MM.1S (cell line): Measurements from ENCODE around the gene FAS.

ENCODE experiments used
- DNase-seq: peaks from one replicate; pipeline ENCODE4 v3.0.0-alpha.2; 2015
- H2AFZ ChIP-seq: fragments of 300-600 bp; sonication (generic); 2 replicates; pipeline ENCODE4 v1.6.0; 2016; ENCODE audit warnings: antibody characterized with exemption, low read length
- H3F3A ChIP-seq: fragments of 300-600 bp; sonication (generic); 2 replicates; pipeline ENCODE4 v1.6.1; 2016; ENCODE audit warnings: mild to moderate bottlenecking, antibody characterized with exemption, low read length, moderate library complexity, mixed read lengths; ENCODE audit not compliant: insufficient read depth
- H3K27ac ChIP-seq: fragments of 300-600 bp; sonication (generic); 2 replicates; pipeline ENCODE4 v1.5.1; 2016; ENCODE audit warnings: mild to moderate bottlenecking, low read length
- H3K27me3 ChIP-seq: fragments of 300-600 bp; sonication (generic); replicated peaks from 2 replicates; pipeline ENCODE4 v1.6.0; 2016; ENCODE audit warnings: low read length; ENCODE audit not compliant: insufficient read depth
- H3K36me3 ChIP-seq: fragments of 300-600 bp; sonication (generic); replicated peaks from 2 replicates; pipeline ENCODE4 v1.6.1; 2016; ENCODE audit warnings: mild to moderate bottlenecking, low read length, mixed read lengths; ENCODE audit not compliant: insufficient read depth
- H3K4me1 ChIP-seq: fragments of 300-600 bp; sonication (generic); 2 replicates; pipeline ENCODE4 v1.6.1; 2016; ENCODE audit warnings: low read length, mixed read lengths
- H3K4me2 ChIP-seq: fragments of 300-600 bp; sonication (generic); 2 replicates; pipeline ENCODE4 v1.6.0; 2016; ENCODE audit warnings: low read depth, low read length
- H3K4me3 ChIP-seq: fragments of 300-600 bp; sonication (generic); 2 replicates; pipeline ENCODE4 v1.5.1; 2016; ENCODE audit warnings: low read length, mixed read lengths
- H3K79me2 ChIP-seq: fragments of 300-600 bp; sonication (generic); 2 replicates; pipeline ENCODE4 v1.6.1; 2016; ENCODE audit warnings: mixed run types, low read length, mixed read lengths
- H3K9ac ChIP-seq: fragments of 300-600 bp; sonication (generic); 2 replicates; pipeline ENCODE4 v1.6.1; 2016; ENCODE audit warnings: low read length, mixed read lengths
- H3K9me2 ChIP-seq: fragments of 300-600 bp; sonication (generic); replicated peaks from 2 replicates; pipeline ENCODE4 v1.6.1; 2016; ENCODE audit warnings: mild to moderate bottlenecking, low read length, mixed read lengths; ENCODE audit not compliant: insufficient read depth
- H3K9me3 ChIP-seq: fragments of 300-600 bp; sonication (generic); replicated peaks from 2 replicates; pipeline ENCODE4 v1.6.1; 2016; ENCODE audit warnings: mild to moderate bottlenecking, low read length, mixed read lengths; ENCODE audit not compliant: insufficient read depth
- H4K20me1 ChIP-seq: fragments of 300-600 bp; sonication (generic); 2 replicates; pipeline ENCODE4 v1.6.1; 2016; ENCODE audit warnings: mild to moderate bottlenecking, low read length, moderate library complexity, mixed read lengths; ENCODE audit not compliant: insufficient read depth
- EZH2 ChIP-seq: fragments of 300-600 bp; sonication (generic); optimal IDR thresholded peaks from 2 replicates; pipeline ENCODE3; 2017; ENCODE audit warnings: low read depth, mild to moderate bottlenecking, antibody characterized with exemption, low read length, mixed read lengths
- EZH2phosphoT487 ChIP-seq: fragments of 300-600 bp; sonication (generic); IDR thresholded peaks from 2 replicates; pipeline ENCODE4 v1.6.1; 2018; ENCODE audit warnings: antibody characterized with exemption, low read length
- TF ChIP-seq, protein P1 (sequence below): fragments of 300-600 bp; sonication (generic); IDR thresholded peaks from 2 replicates; pipeline ENCODE4 v1.5.1; 2016; ENCODE audit warnings: antibody characterized with exemption, low read length, mixed read lengths

Gene FAS

DNA sequence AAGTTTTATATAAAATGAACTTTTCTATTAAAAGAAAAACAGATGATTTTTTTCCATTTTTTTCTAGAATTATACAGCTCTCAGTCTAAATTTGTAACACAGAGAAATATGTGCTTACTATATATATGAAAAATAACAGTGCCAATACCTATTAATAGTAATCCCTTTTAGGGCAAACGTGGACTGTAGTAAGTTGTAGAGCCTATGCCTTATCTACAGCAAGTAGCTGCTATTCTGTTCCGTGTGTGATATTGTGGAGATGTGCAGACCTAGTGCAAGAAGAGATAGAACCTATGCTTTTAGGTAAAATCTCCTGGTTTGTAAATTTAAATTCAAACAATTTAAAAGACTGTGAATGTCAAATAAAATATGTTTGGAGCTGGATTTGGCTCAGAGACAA, 72.9 kb downstream of the FAS start:
- no peaks in the 10 kb centered on the region for H3K4me1 ChIP-seq
- TF ChIP-seq EZH2phosphoT487 (no peak), EZH2 (no peak)
- no peaks in the 10 kb centered on the region for H3F3A ChIP-seq
- H4K20me1 ChIP-seq = no peaks in the 10 kb centered on the region
- no peak overlapping the region for H3K27ac ChIP-seq
- no peaks in the 10 kb centered on the region for H3K36me3 ChIP-seq
- no peak for DNase-seq
- H3K4me3 ChIP-seq = no peak overlapping the region
- H3K4me2 ChIP-seq = no peak overlapping the region
- H3K9me3 ChIP-seq = no peaks in the 10 kb centered on the region
- H2AFZ ChIP-seq = no peak overlapping the region
- H3K79me2 ChIP-seq = no peaks in the 10 kb centered on the region
- no peaks in the 10 kb centered on the region for H3K9me2 ChIP-seq
- no peaks in the 10 kb centered on the region for H3K27me3 ChIP-seq
- no peak overlapping the region for H3K9ac ChIP-seq

DNA sequence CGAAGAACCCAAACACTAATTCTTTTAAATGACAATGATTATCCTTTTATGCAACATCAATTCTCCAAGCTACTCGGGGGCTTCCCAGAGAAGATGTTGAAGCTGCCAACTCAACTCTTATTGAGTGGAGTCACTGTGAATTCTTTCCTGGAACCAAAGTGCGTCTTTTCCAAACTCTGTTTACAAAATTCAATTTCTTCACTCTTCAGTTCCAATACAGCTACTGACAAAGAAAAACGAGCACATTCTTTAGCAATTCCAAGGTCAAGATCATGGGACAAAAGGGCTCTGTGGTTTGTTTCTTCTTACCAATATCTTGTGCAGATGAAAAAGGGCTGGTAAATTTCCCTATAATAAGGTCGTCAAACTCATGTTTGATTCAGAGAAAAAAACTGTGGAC, 74.2 kb downstream of the FAS start:
- no peaks in the 10 kb centered on the region for H3K9me2 ChIP-seq
- no peak overlapping the region for H2AFZ ChIP-seq
- no peaks in the 10 kb centered on the region for H4K20me1 ChIP-seq
- no peak overlapping the region for H3K4me2 ChIP-seq
- H3K27me3 ChIP-seq = no peaks in the 10 kb centered on the region
- no peaks in the 10 kb centered on the region for H3K36me3 ChIP-seq
- no peak overlapping the region for H3K9ac ChIP-seq
- TF ChIP-seq, protein P1, sequence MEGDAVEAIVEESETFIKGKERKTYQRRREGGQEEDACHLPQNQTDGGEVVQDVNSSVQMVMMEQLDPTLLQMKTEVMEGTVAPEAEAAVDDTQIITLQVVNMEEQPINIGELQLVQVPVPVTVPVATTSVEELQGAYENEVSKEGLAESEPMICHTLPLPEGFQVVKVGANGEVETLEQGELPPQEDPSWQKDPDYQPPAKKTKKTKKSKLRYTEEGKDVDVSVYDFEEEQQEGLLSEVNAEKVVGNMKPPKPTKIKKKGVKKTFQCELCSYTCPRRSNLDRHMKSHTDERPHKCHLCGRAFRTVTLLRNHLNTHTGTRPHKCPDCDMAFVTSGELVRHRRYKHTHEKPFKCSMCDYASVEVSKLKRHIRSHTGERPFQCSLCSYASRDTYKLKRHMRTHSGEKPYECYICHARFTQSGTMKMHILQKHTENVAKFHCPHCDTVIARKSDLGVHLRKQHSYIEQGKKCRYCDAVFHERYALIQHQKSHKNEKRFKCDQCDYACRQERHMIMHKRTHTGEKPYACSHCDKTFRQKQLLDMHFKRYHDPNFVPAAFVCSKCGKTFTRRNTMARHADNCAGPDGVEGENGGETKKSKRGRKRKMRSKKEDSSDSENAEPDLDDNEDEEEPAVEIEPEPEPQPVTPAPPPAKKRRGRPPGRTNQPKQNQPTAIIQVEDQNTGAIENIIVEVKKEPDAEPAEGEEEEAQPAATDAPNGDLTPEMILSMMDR = no peak
- no peak for TF ChIP-seq EZH2phosphoT487
- TF ChIP-seq EZH2 = no peak
- no peak overlapping the region for H3K27ac ChIP-seq
- no peaks in the 10 kb centered on the region for H3K4me1 ChIP-seq
- no peak for DNase-seq
- H3F3A ChIP-seq = no peaks in the 10 kb centered on the region
- H3K9me3 ChIP-seq = no peaks in the 10 kb centered on the region
- no peak overlapping the region for H3K4me3 ChIP-seq
- H3K79me2 ChIP-seq = no peaks in the 10 kb centered on the region
